PFSK-1 (cell line): ENCODE data around the gene ANKRD34C.

Experiments used
- SIN3A ChIP-seq: IDR thresholded peaks from 2 replicates; pipeline ENCODE4 v1.6.1; 2012; ENCODE audit warnings: mild to moderate bottlenecking, low read length, moderate library complexity, borderline replicate concordance; ENCODE audit not compliant: insufficient read depth
- TAF1 ChIP-seq: IDR thresholded peaks from 2 replicates; pipeline ENCODE4 v1.6.1; 2012; ENCODE audit warnings: low read length, control low read depth, borderline replicate concordance; ENCODE audit not compliant: insufficient read depth

DNA sequence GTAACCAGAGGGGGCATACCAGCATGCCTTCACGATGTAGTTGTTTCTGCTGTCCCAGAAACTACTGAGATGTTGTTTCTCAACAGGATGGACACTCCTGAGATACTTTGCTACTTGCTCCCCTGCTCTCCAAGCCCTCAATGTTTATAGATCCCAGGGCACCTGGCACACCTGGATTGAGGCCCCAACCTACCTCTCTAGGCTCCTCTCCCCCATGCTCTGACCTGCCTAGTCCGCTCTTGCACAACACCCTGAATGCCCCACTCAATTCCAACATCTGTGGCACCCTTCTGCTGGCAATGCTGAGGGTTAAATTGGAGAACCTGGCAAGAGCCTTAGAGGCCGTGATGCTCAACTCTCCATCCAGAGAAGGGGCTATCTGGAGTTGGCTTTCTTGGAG lies 42.5 kb upstream of the ANKRD34C start:
- TF ChIP-seq SIN3A (no peak), TAF1 (no peak)
